Mammary epithelial cell (primary cell): Measurements from ENCODE around the gene STOML1.

Source experiments
- CTCF ChIP-seq, 2 donors: IDR thresholded peaks in 1 of 2; conservative IDR thresholded peaks in 1 of 2; 2 replicates each; pipeline ENCODE4 v1.5.1; 2011 to 2012; ENCODE audit warnings: inconsistent platforms in 2 of 2, low read length in 2 of 2, mild to moderate bottlenecking in 2 of 2, control low read depth in 1 of 2, low read depth in 1 of 2; ENCODE audit not compliant: insufficient read depth in 1 of 2; ENCODE audit errors: extremely low read depth in 1 of 2
- EZH2 ChIP-seq: IDR thresholded peaks from 2 replicates; pipeline ENCODE4 v1.6.1; 2012; ENCODE audit warnings: low read length, inconsistent platforms, borderline replicate concordance

- TF ChIP-seq CTCF (conservative IDR thresholded peaks at IDR 0.05 in 1 of 2, IDR thresholded peaks at IDR 0.05 in 1 of 2; ENCODE audit: extremely low read depth in 1 of 2, insufficient read depth in 1 of 2, low read depth in 1 of 2, low read length in 2 of 2) (no peak), EZH2 (no peak)
Measured at GRCh38 chr15:73991260-73991659, 835 bp downstream of the STOML1 start.
